Measurements from ENCODE around the gene LPGAT1.

DNA sequence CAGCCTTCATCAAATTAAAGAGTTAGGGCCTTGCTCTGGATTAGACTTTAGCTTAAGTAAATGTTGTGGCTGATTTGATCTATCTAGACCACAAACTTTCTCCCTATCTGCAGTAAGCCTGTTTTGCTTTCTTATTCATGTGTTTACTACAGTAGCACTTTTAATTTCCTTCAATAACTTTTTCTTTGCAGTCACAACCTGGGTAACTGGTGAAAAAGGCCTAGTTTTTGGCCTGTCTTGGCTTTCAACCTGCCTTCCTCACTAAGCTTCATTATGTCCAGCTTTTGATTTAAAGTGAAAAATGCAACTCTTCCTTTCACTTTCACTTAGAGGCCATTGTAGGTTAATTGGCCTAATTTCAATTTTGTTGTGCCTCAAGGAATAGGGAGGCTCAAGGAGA is 12.5 kb upstream of the LPGAT1 start:
- TF ChIP-seq, protein P1, sequence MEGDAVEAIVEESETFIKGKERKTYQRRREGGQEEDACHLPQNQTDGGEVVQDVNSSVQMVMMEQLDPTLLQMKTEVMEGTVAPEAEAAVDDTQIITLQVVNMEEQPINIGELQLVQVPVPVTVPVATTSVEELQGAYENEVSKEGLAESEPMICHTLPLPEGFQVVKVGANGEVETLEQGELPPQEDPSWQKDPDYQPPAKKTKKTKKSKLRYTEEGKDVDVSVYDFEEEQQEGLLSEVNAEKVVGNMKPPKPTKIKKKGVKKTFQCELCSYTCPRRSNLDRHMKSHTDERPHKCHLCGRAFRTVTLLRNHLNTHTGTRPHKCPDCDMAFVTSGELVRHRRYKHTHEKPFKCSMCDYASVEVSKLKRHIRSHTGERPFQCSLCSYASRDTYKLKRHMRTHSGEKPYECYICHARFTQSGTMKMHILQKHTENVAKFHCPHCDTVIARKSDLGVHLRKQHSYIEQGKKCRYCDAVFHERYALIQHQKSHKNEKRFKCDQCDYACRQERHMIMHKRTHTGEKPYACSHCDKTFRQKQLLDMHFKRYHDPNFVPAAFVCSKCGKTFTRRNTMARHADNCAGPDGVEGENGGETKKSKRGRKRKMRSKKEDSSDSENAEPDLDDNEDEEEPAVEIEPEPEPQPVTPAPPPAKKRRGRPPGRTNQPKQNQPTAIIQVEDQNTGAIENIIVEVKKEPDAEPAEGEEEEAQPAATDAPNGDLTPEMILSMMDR (IDR thresholded peaks at IDR 0.05): no peak
- TF ChIP-seq POLR2A (IDR thresholded peaks at IDR 0.05): no peak
- no peak for TF ChIP-seq EP300 (IDR thresholded peaks at IDR 0.05; ENCODE audit: low read depth)
- TF ChIP-seq POLR2AphosphoS5 (IDR thresholded peaks at IDR 0.05): no peak

All from transverse colon (tissue), 4 donors.